ENCODE results near the gene DKK2. TPM values are rescaled to one million over a fixed set of nuclear protein-coding genes. Genes with fewer than 3 reads are reported as not detected.

Gene DKK2
- total RNA-seq, 4 donors from 2014 or later = 2.6 to 3.4 (median 2.9) TPM

DNA sequence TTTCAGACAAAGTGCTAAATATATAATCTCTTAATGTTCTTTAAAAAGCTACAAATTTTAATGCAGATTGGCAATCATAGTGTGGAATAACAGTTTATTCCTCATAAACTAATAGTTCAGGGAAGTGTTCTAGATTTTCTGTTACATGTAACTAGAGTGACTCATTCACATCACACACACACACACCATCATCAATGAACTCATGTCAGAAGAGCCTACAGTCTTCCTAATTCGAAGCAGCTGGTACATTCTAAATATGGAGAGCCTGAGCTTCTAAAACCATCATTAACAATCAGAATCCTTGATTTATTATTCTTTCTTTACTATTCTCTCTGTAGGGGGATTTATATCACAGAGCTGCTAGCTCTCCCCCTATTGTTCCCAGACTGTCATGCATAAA is 49.6 kb downstream of the DKK2 start:
- TF ChIP-seq, protein P1, sequence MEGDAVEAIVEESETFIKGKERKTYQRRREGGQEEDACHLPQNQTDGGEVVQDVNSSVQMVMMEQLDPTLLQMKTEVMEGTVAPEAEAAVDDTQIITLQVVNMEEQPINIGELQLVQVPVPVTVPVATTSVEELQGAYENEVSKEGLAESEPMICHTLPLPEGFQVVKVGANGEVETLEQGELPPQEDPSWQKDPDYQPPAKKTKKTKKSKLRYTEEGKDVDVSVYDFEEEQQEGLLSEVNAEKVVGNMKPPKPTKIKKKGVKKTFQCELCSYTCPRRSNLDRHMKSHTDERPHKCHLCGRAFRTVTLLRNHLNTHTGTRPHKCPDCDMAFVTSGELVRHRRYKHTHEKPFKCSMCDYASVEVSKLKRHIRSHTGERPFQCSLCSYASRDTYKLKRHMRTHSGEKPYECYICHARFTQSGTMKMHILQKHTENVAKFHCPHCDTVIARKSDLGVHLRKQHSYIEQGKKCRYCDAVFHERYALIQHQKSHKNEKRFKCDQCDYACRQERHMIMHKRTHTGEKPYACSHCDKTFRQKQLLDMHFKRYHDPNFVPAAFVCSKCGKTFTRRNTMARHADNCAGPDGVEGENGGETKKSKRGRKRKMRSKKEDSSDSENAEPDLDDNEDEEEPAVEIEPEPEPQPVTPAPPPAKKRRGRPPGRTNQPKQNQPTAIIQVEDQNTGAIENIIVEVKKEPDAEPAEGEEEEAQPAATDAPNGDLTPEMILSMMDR (IDR thresholded peaks at IDR 0.05; ENCODE audit: low read depth) = no peak

DNA sequence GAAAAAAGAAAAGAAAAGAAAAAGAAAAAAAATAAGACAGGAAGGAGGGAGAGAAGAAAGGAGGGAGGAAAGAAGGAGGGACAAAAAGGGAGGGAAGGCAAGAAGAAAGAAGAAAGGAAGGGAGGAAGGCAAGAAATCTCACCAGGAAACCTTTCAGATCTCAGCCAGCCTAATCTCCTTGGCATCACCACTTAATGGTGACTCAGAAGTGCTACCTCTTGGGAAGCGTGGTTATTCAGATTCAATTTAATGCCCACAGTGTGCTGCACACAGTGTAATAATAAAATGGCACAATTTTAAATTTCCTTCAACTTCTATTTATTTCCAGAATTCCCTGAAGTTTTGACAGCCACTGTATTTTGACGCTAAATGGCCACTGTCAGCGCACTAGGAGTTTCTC is 50.3 kb downstream of the DKK2 start:
- TF ChIP-seq, protein P1 (IDR thresholded peaks at IDR 0.05; ENCODE audit: low read depth) = no peak

DNA sequence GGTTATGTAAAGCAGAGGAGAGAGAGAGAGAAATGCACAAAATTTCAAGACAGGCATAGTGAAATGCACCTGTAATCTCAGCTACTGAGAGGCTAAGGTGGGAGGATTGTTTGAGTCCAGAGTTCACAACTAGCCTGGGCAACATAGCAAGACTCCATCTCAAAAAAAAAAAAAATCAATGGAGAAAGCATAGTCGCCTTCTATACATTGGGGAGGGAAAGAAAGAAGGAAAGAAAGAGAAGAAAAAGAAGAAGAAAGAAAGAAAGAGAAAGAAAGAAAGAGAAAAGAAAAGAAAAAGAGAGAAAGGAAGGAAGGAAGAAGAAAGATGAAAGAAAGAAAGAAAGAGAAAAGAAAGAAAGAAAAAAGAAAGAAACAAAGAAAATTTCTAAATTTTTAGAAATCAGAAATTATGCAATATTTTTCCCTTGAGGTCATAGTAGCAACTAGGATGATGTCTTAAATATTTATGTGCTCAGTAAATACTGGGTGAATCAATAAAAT is 53.4 kb downstream of the DKK2 start:
- TF ChIP-seq, protein P1 (IDR thresholded peaks at IDR 0.05; ENCODE audit: low read depth) = no peak

DNA sequence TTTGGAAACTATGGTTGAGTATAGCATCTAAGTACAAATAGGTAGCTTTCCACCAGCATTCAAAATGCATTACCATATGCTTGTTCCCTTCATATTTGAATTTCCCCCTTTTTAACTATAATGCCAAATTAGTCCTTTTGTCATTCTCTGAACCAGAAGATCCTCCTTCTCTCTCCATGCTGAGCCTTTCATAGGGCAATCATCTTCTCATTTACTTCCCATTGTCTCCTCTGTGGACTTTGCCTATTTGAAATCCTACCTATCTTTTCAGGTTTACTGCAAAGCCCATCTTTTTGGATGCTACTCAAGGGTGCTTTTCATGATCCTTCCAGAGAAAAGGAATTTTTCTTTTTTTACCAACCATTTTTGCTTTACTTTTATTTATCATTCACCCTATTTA is 54.7 kb downstream of the DKK2 start:
- TF ChIP-seq, protein P1 (IDR thresholded peaks at IDR 0.05; ENCODE audit: low read depth) = no peak

DNA sequence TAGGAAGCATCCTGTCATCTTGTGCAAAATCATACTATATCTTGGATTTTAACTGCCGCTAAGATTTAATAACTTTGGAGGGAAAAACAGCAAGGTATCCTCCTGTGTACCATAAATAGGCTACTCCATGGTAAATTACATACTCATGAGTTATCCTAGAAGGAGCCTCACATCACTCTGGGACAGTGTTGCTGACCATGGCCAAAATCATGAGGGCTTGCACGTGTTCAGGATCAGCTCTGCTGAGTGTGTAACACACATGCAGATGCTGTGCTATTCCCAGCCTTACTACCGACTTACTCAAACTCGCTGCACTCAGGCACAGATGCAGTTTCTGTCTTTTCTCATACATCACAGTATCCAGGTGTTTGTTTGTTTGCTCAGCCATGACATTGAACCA is 56.6 kb downstream of the DKK2 start:
- TF ChIP-seq, protein P1 (IDR thresholded peaks at IDR 0.05; ENCODE audit: low read depth) = no peak

DNA sequence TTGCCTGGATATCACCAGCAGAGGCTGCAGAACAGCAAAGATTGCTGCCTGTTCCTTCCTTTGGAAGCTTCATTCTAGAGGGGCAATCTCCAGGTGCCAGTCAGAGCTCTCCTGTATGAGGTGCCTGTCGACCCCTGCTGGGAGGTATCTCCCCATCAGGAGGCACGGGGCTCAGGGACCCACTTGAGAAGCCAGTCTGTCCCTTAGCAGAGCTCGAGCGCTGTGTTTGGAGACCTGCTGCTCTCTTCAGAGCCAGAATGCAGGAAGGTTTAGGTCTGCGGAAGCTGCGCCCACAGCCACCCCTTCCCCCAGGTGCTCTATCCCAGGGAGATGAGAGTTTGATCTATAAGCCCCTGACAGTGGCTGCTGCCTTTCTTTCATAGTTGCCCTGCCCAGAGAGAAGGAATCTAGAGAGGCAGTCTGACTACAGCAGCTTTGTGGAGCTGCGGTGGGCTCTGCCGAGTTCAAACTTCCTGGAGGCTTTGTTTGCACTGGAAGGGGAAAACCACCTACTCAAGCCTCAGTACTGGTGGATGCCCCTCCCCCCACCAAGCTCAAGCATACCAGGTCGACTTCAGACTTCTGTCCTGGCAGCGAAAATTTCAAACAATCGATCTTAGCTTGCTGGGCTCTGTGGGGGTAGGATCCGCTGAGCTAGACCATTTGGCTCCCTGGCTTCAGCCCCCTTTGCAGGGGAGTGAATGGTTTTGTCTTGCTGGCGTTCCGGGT is 57.9 kb downstream of the DKK2 start:
- TF ChIP-seq, protein P1 (IDR thresholded peaks at IDR 0.05; ENCODE audit: low read depth) = no peak

DNA sequence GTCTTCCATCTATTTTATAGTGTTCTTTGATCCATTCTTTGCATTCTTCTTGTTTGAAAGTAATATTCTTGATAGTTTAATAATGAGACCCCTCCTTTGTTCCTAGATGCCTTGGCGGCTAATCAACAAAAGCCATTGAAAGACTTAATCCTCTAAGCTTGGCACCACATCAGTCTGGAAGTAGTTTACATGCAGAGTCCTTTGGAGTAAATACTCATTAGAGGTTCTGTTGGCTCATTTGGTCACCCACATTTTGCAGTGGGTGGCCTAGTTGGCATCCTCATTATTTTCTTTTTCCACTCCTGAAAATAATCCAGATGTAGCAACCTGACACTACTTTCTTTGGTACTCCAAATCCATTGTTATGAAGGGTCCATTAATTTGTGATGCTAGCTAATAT is 64.5 kb downstream of the DKK2 start:
- TF ChIP-seq, protein P1 (IDR thresholded peaks at IDR 0.05; ENCODE audit: low read depth) = no peak

All from subcutaneous adipose tissue (tissue), 4 donors.